DMS153 (cell line): ENCODE measurements around the gene ELFN2.

ENCODE experiments used
- DNase-seq: peaks from one replicate; lab custom pipeline; 2025; lab: John Stamatoyannopoulos, UW

ELFN2 gene

GRCh38 chr22:37454857-37455686 is 27.8 kb upstream of the ELFN2 start:
- peak; percentile 19 for DNase-seq

GRCh38 chr22:37453696-37454095 is 26.4 kb upstream of the ELFN2 start:
- DNase-seq = no peak

GRCh38 chr22:37451218-37451617 is 23.9 kb upstream of the ELFN2 start:
- no peak for DNase-seq

GRCh38 chr22:37449331-37450001 is 22.2 kb upstream of the ELFN2 start:
- DNase-seq = no peak

GRCh38 chr22:37448516-37449127 is 21.3 kb upstream of the ELFN2 start:
- DNase-seq = peak; percentile 45

- no peak for DNase-seq
These were observed 18.2 kb upstream of the ELFN2 start for GRCh38 chr22:37445501-37445900.

- DNase-seq = no peak
These were observed 16.7 kb upstream of the ELFN2 start for GRCh38 chr22:37443977-37444376.

- no peak for DNase-seq
These were observed 15.8 kb upstream of the ELFN2 start for GRCh38 chr22:37443086-37443485.

GRCh38 chr22:37442537-37442936 is 15.3 kb upstream of the ELFN2 start:
- peak; percentile 23 for DNase-seq

GRCh38 chr22:37442135-37442534 is 14.9 kb upstream of the ELFN2 start:
- no peak for DNase-seq

GRCh38 chr22:37440875-37441274 is 13.6 kb upstream of the ELFN2 start:
- DNase-seq = no peak

GRCh38 chr22:37439347-37439746 is 12.1 kb upstream of the ELFN2 start:
- no peak for DNase-seq

- no peak for DNase-seq
These were observed 8.8 kb upstream of the ELFN2 start for GRCh38 chr22:37435970-37436603.

- no peak for DNase-seq
These were observed 6.5 kb upstream of the ELFN2 start for GRCh38 chr22:37433786-37434185.

- no peak for DNase-seq
These were observed 5.4 kb upstream of the ELFN2 start for GRCh38 chr22:37432708-37433054.

GRCh38 chr22:37431801-37432707 is 4.8 kb upstream of the ELFN2 start:
- no peak for DNase-seq

GRCh38 chr22:37431366-37431765 is 4.1 kb upstream of the ELFN2 start:
- DNase-seq = no peak

GRCh38 chr22:37430941-37431340 is 3.7 kb upstream of the ELFN2 start:
- DNase-seq = no peak

GRCh38 chr22:37428649-37429586 is 1.6 kb upstream of the ELFN2 start:
- no peak for DNase-seq
